Suprapubic skin (tissue), 4 donors: Measurements from ENCODE around the gene RBP4.

Source experiments
- EP300 ChIP-seq: sonication (generic); formaldehyde crosslinking; IDR thresholded peaks from one replicate; pipeline ENCODE4 v1.6.1; 2017; ENCODE audit warnings: antibody characterized with exemption
- POLR2A ChIP-seq, 2 donors: fragments of 450-650 bp; IDR thresholded peaks; one replicate each; pipeline ENCODE4 v1.6.1; 2017; ENCODE audit warnings: antibody characterized with exemption in 2 of 2, mild to moderate bottlenecking in 2 of 2, moderate library complexity in 2 of 2
- POLR2AphosphoS5 ChIP-seq, 3 donors: sonication (generic); formaldehyde crosslinking; IDR thresholded peaks; one replicate each; pipeline ENCODE4 v1.6.1; 2017; ENCODE audit warnings: antibody characterized with exemption in 3 of 3
- TF ChIP-seq, protein P1 (sequence below), 2 donors: fragments of 200-600 bp in 1 of 2; fragments of 450-650 bp in 1 of 2; sonication (generic) in 1 of 2; IDR thresholded peaks; one replicate each; pipeline ENCODE4 v1.5.1; 2016 to 2019; ENCODE audit warnings: antibody characterized with exemption in 2 of 2, mild to moderate bottlenecking in 1 of 2, moderate library complexity in 1 of 2

DNA sequence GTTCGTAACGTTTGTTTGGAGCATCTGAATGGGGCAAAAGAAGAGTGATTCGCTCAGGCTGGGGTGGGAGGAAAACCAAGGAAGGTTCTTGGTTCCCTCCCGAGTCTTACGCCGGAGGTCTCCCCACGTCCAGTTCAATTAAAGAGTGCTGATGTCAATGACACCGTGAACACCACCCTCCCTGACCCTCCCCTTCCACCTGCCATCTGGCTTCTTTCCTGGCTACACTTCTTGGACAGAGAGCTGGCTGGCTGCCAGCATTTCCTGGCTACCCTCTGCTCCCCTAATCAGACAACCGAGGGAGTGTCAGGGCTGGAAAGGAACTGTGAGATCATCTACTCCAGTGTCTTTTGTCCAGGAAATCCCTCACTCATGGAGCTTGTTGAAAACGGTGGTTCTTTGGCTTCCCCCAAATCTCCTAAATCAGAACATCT, 58.7 kb downstream of the RBP4 start:
- TF ChIP-seq EP300 (no peak), POLR2A (IDR thresholded peaks at IDR 0.05) (no peak), POLR2AphosphoS5 (IDR thresholded peaks at IDR 0.05) (no peak)
- TF ChIP-seq, protein P1, sequence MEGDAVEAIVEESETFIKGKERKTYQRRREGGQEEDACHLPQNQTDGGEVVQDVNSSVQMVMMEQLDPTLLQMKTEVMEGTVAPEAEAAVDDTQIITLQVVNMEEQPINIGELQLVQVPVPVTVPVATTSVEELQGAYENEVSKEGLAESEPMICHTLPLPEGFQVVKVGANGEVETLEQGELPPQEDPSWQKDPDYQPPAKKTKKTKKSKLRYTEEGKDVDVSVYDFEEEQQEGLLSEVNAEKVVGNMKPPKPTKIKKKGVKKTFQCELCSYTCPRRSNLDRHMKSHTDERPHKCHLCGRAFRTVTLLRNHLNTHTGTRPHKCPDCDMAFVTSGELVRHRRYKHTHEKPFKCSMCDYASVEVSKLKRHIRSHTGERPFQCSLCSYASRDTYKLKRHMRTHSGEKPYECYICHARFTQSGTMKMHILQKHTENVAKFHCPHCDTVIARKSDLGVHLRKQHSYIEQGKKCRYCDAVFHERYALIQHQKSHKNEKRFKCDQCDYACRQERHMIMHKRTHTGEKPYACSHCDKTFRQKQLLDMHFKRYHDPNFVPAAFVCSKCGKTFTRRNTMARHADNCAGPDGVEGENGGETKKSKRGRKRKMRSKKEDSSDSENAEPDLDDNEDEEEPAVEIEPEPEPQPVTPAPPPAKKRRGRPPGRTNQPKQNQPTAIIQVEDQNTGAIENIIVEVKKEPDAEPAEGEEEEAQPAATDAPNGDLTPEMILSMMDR (IDR thresholded peaks at IDR 0.05): no peak
